ENCODE measurements around the gene ACTR10.
"Not testable (repeated sequence)": the region's sequence is repeated elsewhere in the genome, so short reads cannot be mapped to it uniquely, and the experiment has no call there.

ACTR10 gene

DNA sequence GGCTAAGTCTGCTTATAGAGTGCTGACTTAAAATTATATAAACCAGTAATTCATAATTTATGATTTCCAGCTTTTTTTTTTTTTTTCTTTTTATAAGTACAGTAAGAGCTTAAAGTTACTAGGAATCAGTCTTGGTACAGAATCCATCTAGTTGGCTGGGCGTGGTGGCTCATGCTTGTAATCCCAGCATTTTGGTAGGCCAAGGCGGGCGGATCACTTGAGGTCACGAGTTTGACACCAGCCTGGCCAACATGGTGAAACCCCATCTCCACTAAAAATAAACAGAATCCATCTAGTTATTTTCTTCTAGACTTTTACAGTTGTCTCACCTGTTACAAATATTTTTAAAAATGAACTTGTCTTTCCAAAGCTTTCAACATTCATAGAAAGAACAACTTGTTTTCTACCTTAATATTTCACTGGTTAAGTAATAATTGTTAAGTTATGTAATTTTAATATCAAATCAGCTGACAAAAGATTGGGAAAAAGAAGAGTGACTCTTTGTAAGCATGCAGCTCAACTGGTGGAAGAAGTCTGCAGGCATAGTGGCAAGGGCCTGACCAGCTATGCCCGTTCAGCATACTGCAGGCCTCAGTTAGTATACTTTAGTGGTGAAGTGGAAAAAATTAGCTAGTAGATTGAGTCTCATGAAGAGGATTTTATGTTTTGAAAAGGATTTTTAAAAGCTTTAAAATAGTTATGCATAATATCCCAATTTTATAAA, 27.3 kb downstream of the ACTR10 start:
- no peak for DNase-seq

- DNase-seq, result no peak
These were observed 38.6 kb downstream of the ACTR10 start for GRCh38 chr14:58238252-58239243.

- peak; percentile 62 to 78 (median 68) for DNase-seq
These were observed 39.6 kb downstream of the ACTR10 start for GRCh38 chr14:58239244-58240195.

DNA sequence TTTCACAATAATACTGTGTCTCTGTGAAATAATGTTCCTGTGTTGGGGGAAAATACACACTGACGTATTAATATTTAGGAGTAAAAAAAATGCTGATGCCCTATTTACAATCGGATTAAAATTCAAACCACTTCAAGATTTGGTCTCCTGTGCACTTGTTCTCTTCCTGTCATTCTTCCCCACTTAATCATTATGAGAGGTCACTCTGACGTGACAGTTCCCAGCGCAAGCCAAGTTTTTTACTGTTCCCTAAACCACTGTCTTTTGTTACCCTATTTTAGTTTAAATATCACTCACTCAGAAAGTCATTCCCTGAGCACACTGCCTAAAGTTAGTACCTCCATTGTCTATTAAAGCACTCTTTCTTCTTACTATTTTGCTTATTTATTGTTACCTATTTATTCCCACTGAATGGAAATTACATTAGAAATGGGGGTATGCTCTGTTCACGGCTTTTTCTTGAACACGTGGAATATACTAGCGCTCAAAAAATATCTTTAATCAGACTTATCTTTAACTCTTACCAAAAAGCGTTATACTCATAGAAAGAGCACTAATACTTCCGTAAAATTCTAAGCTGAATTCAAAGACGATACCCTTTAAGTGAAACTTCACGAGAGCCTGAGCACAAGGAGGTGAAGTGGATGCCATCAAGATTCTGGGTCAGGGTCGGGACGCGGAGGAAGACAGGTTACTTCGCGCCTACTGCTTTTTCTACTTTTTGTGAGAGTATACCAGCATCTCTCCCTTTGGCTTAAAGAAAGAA, 44.0 kb downstream of the ACTR10 start:
- DNase-seq, result no peak

DNA sequence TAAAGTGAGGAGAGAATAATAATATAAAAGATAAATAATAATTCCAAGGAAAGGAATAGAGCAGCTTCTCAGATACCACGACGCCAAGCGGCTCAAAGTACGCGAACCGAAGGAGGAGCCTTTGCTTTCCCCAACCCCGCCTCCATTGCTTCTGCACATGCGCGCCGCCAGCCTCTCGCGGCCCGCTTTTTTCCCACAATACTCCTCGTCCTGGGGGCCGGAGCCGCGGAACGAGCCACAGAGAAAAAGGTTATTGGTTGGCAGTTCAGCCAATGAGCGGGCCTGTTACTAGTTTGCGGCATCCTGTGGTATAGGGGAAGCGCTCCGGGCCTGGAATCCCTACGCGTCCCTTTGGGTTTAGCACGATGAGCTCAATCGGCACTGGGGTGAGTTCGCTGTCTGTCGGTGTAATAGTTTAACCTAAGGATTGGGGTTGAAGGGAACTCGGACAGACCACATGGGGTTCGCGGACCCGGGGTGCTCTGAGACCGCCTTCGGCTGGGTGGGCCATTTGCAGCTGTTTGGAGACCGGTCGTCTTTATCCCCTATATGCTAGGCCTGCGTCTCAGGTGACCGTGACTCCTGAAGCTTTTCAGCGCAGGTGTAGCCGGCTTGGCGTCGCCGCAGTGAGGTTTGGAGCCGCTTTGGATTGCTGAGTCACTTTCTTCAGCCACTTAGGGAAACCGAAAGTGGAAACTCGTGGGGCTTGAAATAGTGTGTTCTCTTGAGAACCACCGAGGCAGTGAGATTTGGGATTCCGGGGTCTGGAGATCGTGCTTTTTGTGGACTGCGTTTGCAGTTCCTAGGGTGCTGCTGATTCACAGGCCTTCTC, 44.8 kb downstream of the ACTR10 start, which contains the start of gene PSMA3:
Gene PSMA3, plus strand, starts transcription at position 288 of the 832 bp plus-strand sequence. Its CDS starts 78 bp downstream, at position 366.
- peak; percentile 86 to 96 (median 91) for DNase-seq

DNA sequence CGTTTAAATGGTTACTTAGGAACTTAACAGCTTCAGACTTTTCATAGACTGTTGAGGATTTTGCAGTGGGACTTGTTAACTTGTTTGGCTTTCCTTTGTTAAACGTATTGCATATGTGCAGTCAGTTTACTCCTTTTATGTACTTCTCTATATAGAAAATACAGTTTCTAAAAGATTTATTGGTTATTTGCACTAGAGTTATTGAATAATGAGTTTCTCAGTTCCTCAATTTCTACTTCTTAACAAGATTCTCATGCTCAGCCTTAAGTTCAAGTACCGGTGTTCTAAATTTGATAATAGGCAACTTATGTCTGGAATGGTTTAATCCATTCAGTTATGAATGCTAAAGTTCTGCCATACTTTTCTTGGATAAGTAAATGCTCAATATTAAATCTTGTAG, 45.6 kb downstream of the ACTR10 start:
- no peak for DNase-seq

DNA sequence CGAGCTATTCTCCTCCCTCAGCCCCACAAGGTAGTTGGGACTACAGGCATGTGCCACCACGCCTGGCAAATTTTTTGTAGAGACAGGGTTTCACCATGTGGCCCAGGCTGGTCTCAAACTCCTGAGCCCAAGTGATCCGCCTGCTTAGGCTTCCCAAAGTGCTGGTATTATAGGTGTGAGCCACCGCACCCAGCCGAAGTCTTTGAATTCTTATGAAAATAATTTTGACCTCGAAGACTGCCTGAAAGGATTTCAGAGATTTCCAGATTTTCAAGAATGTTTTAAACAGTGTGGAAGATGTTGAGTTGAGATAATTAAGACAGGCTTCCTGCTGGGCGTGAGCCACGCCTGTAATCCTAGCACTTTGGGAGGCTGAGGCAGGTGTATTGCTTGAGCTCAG, 49.7 kb downstream of the ACTR10 start:
- DNase-seq, result no peak

DNA sequence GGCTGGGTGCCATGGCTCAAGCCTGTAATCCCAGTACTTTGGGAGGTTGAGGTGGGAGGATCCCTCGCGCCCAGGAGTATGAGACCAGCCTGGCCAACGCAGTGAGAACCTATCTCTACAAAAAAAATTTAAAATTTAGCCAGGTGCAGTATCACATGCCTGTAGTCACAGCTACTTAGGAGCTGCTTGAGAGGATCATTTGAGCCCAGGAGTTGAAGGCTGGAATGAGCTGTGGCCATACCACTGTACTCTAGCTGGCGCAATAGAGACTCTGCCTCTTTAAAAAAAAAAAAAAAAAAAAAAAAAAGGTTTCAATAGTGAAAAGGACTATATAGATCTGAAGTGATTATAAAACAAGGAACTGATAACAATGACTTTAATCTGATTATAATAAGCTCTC, 58.2 kb downstream of the ACTR10 start:
- DNase-seq, result no peak

- DNase-seq, result not testable (repeated sequence)
These were observed 62.1 kb downstream of the ACTR10 start for GRCh38 chr14:58262005-58262404.

- DNase-seq, result no peak
These were observed 65.5 kb downstream of the ACTR10 start for GRCh38 chr14:58265401-58265800.

DNA sequence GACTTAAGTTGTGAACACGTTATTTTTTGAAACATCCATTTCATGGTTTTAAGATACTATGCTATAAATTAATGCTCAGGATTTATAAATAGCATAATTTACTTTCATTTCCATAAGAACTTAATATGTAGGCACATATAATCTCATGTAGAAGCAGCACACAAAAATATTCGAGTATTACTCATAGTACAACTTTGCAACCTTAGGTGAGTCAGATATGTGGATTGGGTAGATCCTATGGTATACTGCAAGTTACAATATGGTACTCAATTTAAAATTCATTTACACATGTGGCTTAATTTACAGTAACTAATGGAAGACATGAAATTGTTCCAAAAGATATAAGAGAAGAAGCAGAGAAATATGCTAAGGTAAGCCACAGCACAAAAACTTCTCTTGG, 70.7 kb downstream of the ACTR10 start:
- DNase-seq, result no peak

DNA sequence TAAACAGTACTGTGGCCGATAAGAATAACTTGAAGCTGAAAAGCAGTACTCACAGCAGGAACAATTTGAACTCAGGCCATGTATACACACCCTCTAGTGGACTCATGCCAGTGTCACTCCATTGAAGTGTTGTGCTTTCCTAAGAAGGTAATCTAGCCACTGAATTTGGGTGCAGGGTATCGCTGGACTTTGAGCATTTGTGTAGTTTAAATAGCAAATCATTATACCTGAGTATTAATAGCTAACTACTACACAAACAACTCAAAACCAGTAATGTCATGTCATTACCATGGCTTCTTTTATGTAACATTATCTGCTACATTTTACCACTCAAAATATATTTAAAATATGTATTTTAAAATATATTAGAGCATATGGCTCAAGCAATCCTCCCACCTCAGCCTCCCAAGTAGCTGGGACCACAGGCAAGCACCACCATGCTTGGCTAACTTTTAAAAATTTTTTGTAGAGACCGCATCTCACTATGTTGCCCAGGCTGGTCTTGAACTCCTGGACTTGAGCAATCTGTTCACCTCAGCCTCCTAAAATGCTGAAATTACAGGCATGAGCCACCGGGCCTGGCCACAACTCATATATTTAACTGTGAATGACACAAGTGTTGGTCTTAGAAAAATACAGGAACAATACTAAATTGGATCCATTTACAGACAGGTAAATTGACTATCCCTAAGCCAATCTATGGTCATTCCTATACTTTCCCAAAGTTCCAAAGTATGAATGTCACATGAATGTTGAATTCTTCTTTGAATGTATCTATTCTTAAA, 72.8 kb downstream of the ACTR10 start:
- no peak for DNase-seq

- DNase-seq, result no peak
These were observed 74.9 kb downstream of the ACTR10 start for GRCh38 chr14:58274881-58275280.

DNA sequence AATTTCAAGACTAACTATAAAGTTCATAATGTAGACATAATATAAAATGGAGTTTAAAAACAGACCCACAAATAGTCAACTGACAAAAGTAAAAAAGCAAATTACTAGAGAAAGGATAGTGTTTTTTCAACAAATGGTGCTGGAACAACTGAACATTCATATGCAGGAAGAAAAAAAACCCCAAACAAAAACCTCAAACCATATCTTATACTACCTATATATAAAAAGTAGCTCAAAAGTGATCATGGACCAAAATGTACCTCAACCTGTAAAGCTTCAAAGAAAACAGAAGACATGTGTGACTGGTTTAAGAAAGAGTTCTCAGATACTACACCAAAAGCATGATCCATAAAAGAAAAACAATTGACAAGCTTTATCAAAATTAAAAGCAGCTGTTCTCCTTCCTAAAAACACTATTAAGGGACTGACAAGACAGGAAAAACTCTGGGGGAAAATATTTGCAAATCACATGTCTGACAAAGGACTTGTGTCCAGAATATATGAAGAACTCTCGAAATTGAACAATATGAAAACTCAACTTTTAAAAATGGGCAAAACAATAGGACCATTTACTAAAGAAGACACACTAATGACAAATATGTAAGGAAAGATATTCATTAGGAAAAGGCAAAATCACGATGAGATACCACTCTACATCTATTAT, 75.7 kb downstream of the ACTR10 start:
- no peak for DNase-seq

GRCh38 chr14:58276208-58276607, 76.3 kb downstream of the ACTR10 start:
- no peak for DNase-seq

DNA sequence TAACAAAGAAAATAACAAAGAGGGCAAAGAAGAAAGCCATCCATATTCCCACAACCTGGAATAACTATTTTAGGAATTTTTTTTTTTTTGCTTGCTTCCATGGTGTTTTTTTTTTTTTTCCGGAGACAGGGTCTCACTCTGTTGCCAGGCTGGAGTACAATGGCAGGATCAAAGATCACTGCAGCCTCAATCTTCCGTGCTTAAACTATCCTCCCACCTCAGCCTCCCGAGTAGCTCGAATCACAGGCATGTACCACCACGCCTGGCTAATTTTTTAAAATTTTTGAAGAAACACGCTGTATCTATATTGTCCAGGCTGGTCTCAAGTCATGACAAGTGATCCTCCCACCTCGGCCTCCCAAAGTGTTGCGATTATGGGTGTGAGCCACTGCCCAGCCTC, 78.2 kb downstream of the ACTR10 start:
- DNase-seq, result no peak

GRCh38 chr14:58280954-58281787, 81.2 kb downstream of the ACTR10 start:
- DNase-seq, result peak in 1 of 4 experiments; percentile 8

DNA sequence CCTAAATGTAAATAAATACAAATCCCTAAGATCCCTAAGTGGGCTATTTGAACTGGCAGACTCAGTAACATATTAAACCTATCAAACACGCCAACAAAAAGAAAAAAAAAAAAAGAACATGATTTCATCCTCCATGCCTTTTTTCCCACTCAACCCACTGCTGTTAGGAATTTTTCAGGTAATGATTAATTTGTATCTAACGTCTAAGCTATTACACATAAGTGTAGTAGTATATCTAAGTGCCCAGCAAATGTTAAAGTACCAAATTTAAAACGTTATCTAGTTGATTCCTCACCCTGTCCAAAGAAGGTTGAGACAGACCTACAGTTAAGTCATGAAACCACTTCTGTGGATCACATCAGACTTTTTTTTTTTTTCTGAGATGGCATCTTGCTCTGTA, 82.0 kb downstream of the ACTR10 start:
- DNase-seq, result no peak

Data from activated naive CD4-positive, alpha-beta T cell (primary cell).